ENCODE data around the gene PRPS1.

PRPS1 gene

GRCh38 chrX:107597264-107597663 is 31.0 kb upstream of the PRPS1 start (continued):
- TF ChIP-seq TSHZ2 (CRISPR knock-in tag; IDR thresholded peaks at IDR 0.05) (no peak), ARNTL (CRISPR knock-in tag; IDR thresholded peaks at IDR 0.05; ENCODE audit: borderline replicate concordance, low read depth) (no peak), SNAI2 (CRISPR knock-in tag; IDR thresholded peaks at IDR 0.05) (no peak), CSRNP3 (CRISPR knock-in tag; IDR thresholded peaks at IDR 0.05) (no peak), ZNF8 (CRISPR knock-in tag; IDR thresholded peaks at IDR 0.05) (no peak)

DNA sequence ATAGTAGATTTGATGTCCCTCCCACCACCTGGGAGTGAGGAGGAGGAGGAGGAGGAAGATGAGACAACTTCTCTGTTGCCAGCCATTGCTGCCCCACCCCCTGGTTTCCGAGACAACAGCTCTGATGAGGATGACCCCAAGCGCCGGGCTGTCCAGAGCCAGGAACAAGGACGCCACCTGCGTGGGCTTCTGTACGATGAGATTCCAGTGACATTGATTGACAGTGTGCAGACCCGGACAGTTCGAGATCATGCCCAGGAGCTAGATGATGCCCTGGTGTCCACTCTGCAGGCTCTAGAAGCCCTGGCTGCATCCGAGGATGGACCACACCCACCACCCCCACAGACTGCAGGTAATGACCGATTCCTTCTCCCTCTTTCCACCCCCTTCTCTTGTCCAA is 30.5 kb upstream of the PRPS1 start:
- no peak for TF ChIP-seq ZNF565 (CRISPR knock-in tag; conservative IDR thresholded peaks at IDR 0.05; ENCODE audit: low read depth)
- no peak for TF ChIP-seq GLIS3 (CRISPR knock-in tag; IDR thresholded peaks at IDR 0.05)
- no peak for TF ChIP-seq POU6F1 (CRISPR knock-in tag; IDR thresholded peaks at IDR 0.05; ENCODE audit: borderline replicate concordance, low read depth)
- TF ChIP-seq ARNTL (CRISPR knock-in tag; IDR thresholded peaks at IDR 0.05; ENCODE audit: borderline replicate concordance, low read depth), result no peak
- no peak for TF ChIP-seq CSRNP3 (CRISPR knock-in tag; IDR thresholded peaks at IDR 0.05)
- TF ChIP-seq TSHZ2 (CRISPR knock-in tag; IDR thresholded peaks at IDR 0.05), result no peak
- no peak for TF ChIP-seq ESRRG (CRISPR knock-in tag; IDR thresholded peaks at IDR 0.05)
- no peak for TF ChIP-seq SNAI2 (CRISPR knock-in tag; IDR thresholded peaks at IDR 0.05)
- TF ChIP-seq PPARA (CRISPR knock-in tag; IDR thresholded peaks at IDR 0.05; ENCODE audit: borderline replicate concordance), result no peak
- TF ChIP-seq ZNF70 (CRISPR knock-in tag; IDR thresholded peaks at IDR 0.05), result no peak
- no peak for TF ChIP-seq ZC3H10 (CRISPR knock-in tag; IDR thresholded peaks at IDR 0.05)
- TF ChIP-seq ISL1 (CRISPR knock-in tag; IDR thresholded peaks at IDR 0.05), result no peak
- no peak for TF ChIP-seq TOX (CRISPR knock-in tag; IDR thresholded peaks at IDR 0.05; ENCODE audit: borderline replicate concordance)
- TF ChIP-seq ZFP30 (CRISPR knock-in tag; IDR thresholded peaks at IDR 0.05), result no peak
- TF ChIP-seq ZNF8 (CRISPR knock-in tag; IDR thresholded peaks at IDR 0.05), result no peak
- no peak for TF ChIP-seq BACH2 (CRISPR knock-in tag; IDR thresholded peaks at IDR 0.05; ENCODE audit: borderline replicate concordance)
- no peak for ATAC-seq

DNA sequence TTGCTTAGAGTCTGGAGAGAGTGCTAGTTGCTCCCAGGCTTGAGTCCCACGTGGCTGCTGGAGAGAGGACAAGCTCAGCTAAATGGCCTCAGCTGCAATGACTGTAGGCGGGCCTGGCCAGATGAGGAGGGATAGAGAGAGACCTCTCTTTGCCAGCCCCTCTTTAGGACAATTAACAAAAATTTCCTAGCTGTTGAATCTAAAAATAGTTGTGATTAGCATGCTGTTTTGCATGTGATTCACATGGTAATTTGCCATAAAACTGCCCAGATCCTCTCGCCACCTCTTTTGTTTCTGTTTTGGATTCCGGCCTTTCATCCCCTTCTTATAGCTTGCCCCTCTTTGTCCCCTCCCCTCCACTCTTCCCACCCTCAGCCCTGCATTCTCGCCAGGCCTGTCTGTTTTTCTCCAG is 28.9 kb upstream of the PRPS1 start:
- TF ChIP-seq SNAI2 (CRISPR knock-in tag; IDR thresholded peaks at IDR 0.05) (no peak), ZNF8 (CRISPR knock-in tag; IDR thresholded peaks at IDR 0.05) (no peak), CSRNP3 (CRISPR knock-in tag; IDR thresholded peaks at IDR 0.05) (no peak), ISL1 (CRISPR knock-in tag; IDR thresholded peaks at IDR 0.05) (no peak), PPARA (CRISPR knock-in tag; IDR thresholded peaks at IDR 0.05; ENCODE audit: borderline replicate concordance) (no peak), TSHZ2 (CRISPR knock-in tag; IDR thresholded peaks at IDR 0.05) (no peak), CSDC2 (CRISPR knock-in tag; IDR thresholded peaks at IDR 0.05) (no peak), RARB (CRISPR knock-in tag; IDR thresholded peaks at IDR 0.05) (no peak), PATZ1 (CRISPR knock-in tag; IDR thresholded peaks at IDR 0.05; ENCODE audit: borderline replicate concordance) (no peak), BACH2 (CRISPR knock-in tag; IDR thresholded peaks at IDR 0.05; ENCODE audit: borderline replicate concordance) (no peak), ZFP3 (CRISPR knock-in tag; IDR thresholded peaks at IDR 0.05) (no peak)
- no peak for ATAC-seq
